H4 (cell line): ENCODE results near the gene RAMP1. TPM values are rescaled to one million over a fixed set of nuclear protein-coding genes. Genes with fewer than 3 reads are reported as not detected.

Experiments used
- DNase-seq: peaks from one replicate; pipeline ENCODE4 v3.0.0-alpha.2; 2015; ENCODE audit warnings: low spot score
- total RNA-seq: library from RNA; depleted of rRNA; stranded (reverse); fragments of >200 nt; shearing (Covaris generic); gene quantifications from 2 replicates; pipeline ENCODE4 v1.2.3, GENCODE V29; 2014

Gene RAMP1
- total RNA-seq, 1 experiment from 2014 or later: not detected

- no peak for DNase-seq
Observed at GRCh38 chr2:237917696-237918374, 58.4 kb downstream of the RAMP1 start.

GRCh38 chr2:237919593-237919992 is 60.2 kb downstream of the RAMP1 start:
- no peak for DNase-seq

- DNase-seq: no peak
Observed at GRCh38 chr2:237920673-237921072, 61.2 kb downstream of the RAMP1 start.

- no peak for DNase-seq
Observed at GRCh38 chr2:237921967-237922492, 62.6 kb downstream of the RAMP1 start.

GRCh38 chr2:237922641-237923361 is 63.4 kb downstream of the RAMP1 start:
- no peak for DNase-seq

- no peak for DNase-seq
Observed at GRCh38 chr2:237923481-237924163, 64.2 kb downstream of the RAMP1 start.

- DNase-seq: no peak
Observed at GRCh38 chr2:237924164-237924534, 64.7 kb downstream of the RAMP1 start.

GRCh38 chr2:237927135-237927534 is 67.7 kb downstream of the RAMP1 start:
- no peak for DNase-seq

GRCh38 chr2:237927986-237928385 is 68.6 kb downstream of the RAMP1 start:
- DNase-seq: no peak

- no peak for DNase-seq
Observed at GRCh38 chr2:237929979-237930378, 70.6 kb downstream of the RAMP1 start.

GRCh38 chr2:237931205-237931721 is 71.8 kb downstream of the RAMP1 start:
- no peak for DNase-seq

GRCh38 chr2:237932731-237933131 is 73.3 kb downstream of the RAMP1 start:
- no peak for DNase-seq

- DNase-seq: no peak
Observed at GRCh38 chr2:237934186-237934585, 74.8 kb downstream of the RAMP1 start.

GRCh38 chr2:237935740-237936452 is 76.5 kb downstream of the RAMP1 start:
- DNase-seq: no peak

- no peak for DNase-seq
Observed at GRCh38 chr2:237939251-237939650, 79.8 kb downstream of the RAMP1 start.

GRCh38 chr2:237940828-237941227 is 81.4 kb downstream of the RAMP1 start:
- no peak for DNase-seq

GRCh38 chr2:237941239-237941638 is 81.8 kb downstream of the RAMP1 start:
- no peak for DNase-seq

- no peak for DNase-seq
Observed at GRCh38 chr2:237942513-237942899, 83.1 kb downstream of the RAMP1 start.

- no peak for DNase-seq
Observed at GRCh38 chr2:237943395-237944094, 84.1 kb downstream of the RAMP1 start.

GRCh38 chr2:237944302-237944701 is 84.9 kb downstream of the RAMP1 start:
- no peak for DNase-seq

GRCh38 chr2:237946423-237946822 is 87.0 kb downstream of the RAMP1 start:
- no peak for DNase-seq
